Esophagus muscularis mucosa (tissue), 4 donors: Measurements from ENCODE around the gene ATP1A1. TPM values are rescaled to one million over a fixed set of nuclear protein-coding genes. Genes with fewer than 3 reads are reported as not detected.
A peak's percentile ranks its signal among the peaks of the same experiment; 100 is the strongest.

Experiments
- DNase-seq: peaks from one replicate; pipeline ENCODE4 v3.0.0-alpha.2; 2017; ENCODE audit errors: extremely low spot score
- H3K27ac ChIP-seq, 4 donors: fragments of 200-600 bp; sonication (generic); replicated peaks in 1 of 4; 1 replicate in 3 of 4; 2 replicates in 1 of 4; pipeline ENCODE4 v1.5.1; 2016 to 2019; ENCODE audit warnings: mild to moderate bottlenecking in 1 of 4
- H3K27me3 ChIP-seq, 4 donors: fragments of 200-600 bp; sonication (generic); one replicate each; pipeline versions ENCODE4 v1.5.1 to v1.6.0; 2016 to 2019
- H3K36me3 ChIP-seq, 4 donors: fragments of 200-600 bp; sonication (generic); one replicate each; pipeline ENCODE4 v1.5.1; 2016 to 2019
- H3K4me1 ChIP-seq, 4 donors: fragments of 200-600 bp; sonication (generic); one replicate each; pipeline ENCODE4 v1.5.1; 2016 to 2019
- H3K4me3 ChIP-seq, 4 donors: fragments of 200-600 bp; sonication (generic); 1 replicate in 2 of 4; 2 replicates in 2 of 4; pipeline ENCODE4 v1.5.1; 2016 to 2019; ENCODE audit warnings: mild to moderate bottlenecking in 4 of 4, moderate library complexity in 1 of 4
- H3K9me3 ChIP-seq, 4 donors: fragments of 200-600 bp; sonication (generic); 1 replicate in 3 of 4; 2 replicates in 1 of 4; pipeline ENCODE4 v1.5.1; 2016 to 2019
- CTCF ChIP-seq, 3 experiments: fragments of 200-600 bp in 2 of 3; fragments of 450-650 bp in 1 of 3; sonication (generic) in 2 of 3; IDR thresholded peaks; one replicate each; pipeline ENCODE4 v1.5.1; 2017 to 2019; ENCODE audit warnings: antibody characterized with exemption in 3 of 3, mild to moderate bottlenecking in 2 of 3, moderate library complexity in 1 of 3
- EP300 ChIP-seq: sonication (generic); formaldehyde crosslinking; IDR thresholded peaks from one replicate; pipeline ENCODE4 v1.6.1; 2017; ENCODE audit warnings: antibody characterized with exemption
- POLR2A ChIP-seq: fragments of 450-650 bp; IDR thresholded peaks from one replicate; pipeline ENCODE4 v1.6.1; 2017; ENCODE audit warnings: antibody characterized with exemption, moderate library complexity, mild to moderate bottlenecking, low read depth
- POLR2AphosphoS5 ChIP-seq, 2 donors: sonication (generic); formaldehyde crosslinking; IDR thresholded peaks; one replicate each; pipeline ENCODE4 v1.6.1; 2017; ENCODE audit warnings: antibody characterized with exemption in 2 of 2
- WGBS: methylation state at CpG from one replicate; pipeline ENCODE4 v1.1.5; 2018; 5-methylcytosine and 5-hydroxymethylcytosine counted together
- intact Hi-C: fragments of 100-400 bp; cut with DNase I; formaldehyde crosslinking; loops from one replicate; pipeline ENCODE4 v1.15.1; 2023
- total RNA-seq, 4 donors: library from RNA; depleted of rRNA; stranded (reverse); fragments of >200 nt; gene quantifications; one replicate each; pipeline versions ENCODE4 v1.1.0 to v1.2.1, GENCODE V29; 2016

The ATP1A1 gene
- total RNA-seq, 4 donors from 2014 or later, result 90.1 to 196 (median 157) TPM

GRCh38 chr1:116431870-116432500 lies 58.9 kb downstream of the ATP1A1 start:
- Histone ChIP-seq H3K9me3 (peaks cover 0 to 9% (median 0%) of the 10 kb centered on the region in 4 donors), H3K4me3 (no peak overlapping the region), H3K27me3 (no peaks in the 10 kb centered on the region), H3K27ac (no peak overlapping the region), H3K4me1 (no peaks in the 10 kb centered on the region), H3K36me3 (no peaks in the 10 kb centered on the region)
- peak; percentile 89 for DNase-seq
- 80% methylated on average over 7 of the region's 7 CpGs for WGBS
- no peak for TF ChIP-seq POLR2AphosphoS5 (IDR thresholded peaks at IDR 0.05)
- intact Hi-C loops, result no loop called here

GRCh38 chr1:116432655-116433265 lies 59.7 kb downstream of the ATP1A1 start:
- intact Hi-C loops, result no loop called here
- H3K4me1 ChIP-seq, result no peaks in the 10 kb centered on the region
- no peak overlapping the region for H3K27ac ChIP-seq
- H3K27me3 ChIP-seq, result no peaks in the 10 kb centered on the region
- TF ChIP-seq POLR2AphosphoS5 (IDR thresholded peaks at IDR 0.05) (no peak), CTCF (IDR thresholded peaks at IDR 0.05) (no peak), EP300 (no peak), POLR2A (no peak)
- no peaks in the 10 kb centered on the region for H3K36me3 ChIP-seq
- peak; percentile 62 for DNase-seq
- WGBS, result 74% methylated on average over 3 of the region's 3 CpGs
- H3K4me3 ChIP-seq, result no peak overlapping the region
- H3K9me3 ChIP-seq, result peaks cover 0 to 9% (median 0%) of the 10 kb centered on the region in 4 donors

- peak; percentile 89 for DNase-seq
- no peak overlapping the region for H3K4me3 ChIP-seq
- TF ChIP-seq CTCF (IDR thresholded peaks at IDR 0.05) (no peak), POLR2AphosphoS5 (IDR thresholded peaks at IDR 0.05) (no peak), POLR2A (no peak), EP300 (no peak)
- intact Hi-C loops, result no loop called here
- 75% methylated on average over 12 of the region's 13 CpGs for WGBS
- H3K27me3 ChIP-seq, result no peaks in the 10 kb centered on the region
- no peaks in the 10 kb centered on the region for H3K4me1 ChIP-seq
- peaks cover 0 to 9% (median 0%) of the 10 kb centered on the region in 4 donors for H3K9me3 ChIP-seq
- H3K36me3 ChIP-seq, result no peaks in the 10 kb centered on the region
- no peak overlapping the region for H3K27ac ChIP-seq
Measured at GRCh38 chr1:116433275-116434257, 60.5 kb downstream of the ATP1A1 start.

GRCh38 chr1:116434849-116435248 lies 61.8 kb downstream of the ATP1A1 start:
- no peak for DNase-seq
- WGBS, result 75% methylated on average over 3 of the region's 3 CpGs
- no peaks in the 10 kb centered on the region for H3K36me3 ChIP-seq
- no peak overlapping the region for H3K27ac ChIP-seq
- peaks cover 0 to 9% (median 0%) of the 10 kb centered on the region in 4 donors for H3K9me3 ChIP-seq
- intact Hi-C loops, result no loop called here
- no peak overlapping the region for H3K4me3 ChIP-seq
- TF ChIP-seq POLR2AphosphoS5 (IDR thresholded peaks at IDR 0.05), result no peak
- no peak for TF ChIP-seq EP300
- no peak for TF ChIP-seq CTCF (IDR thresholded peaks at IDR 0.05)
- no peak for TF ChIP-seq POLR2A
- H3K27me3 ChIP-seq, result no peaks in the 10 kb centered on the region
- no peaks in the 10 kb centered on the region for H3K4me1 ChIP-seq
